B cell (primary cell): Measurements from ENCODE around the gene FRG2B. TPM values are rescaled to one million over a fixed set of nuclear protein-coding genes. Genes with fewer than 3 reads are reported as not detected.
"Not testable (repeated sequence)": the region's sequence is repeated elsewhere in the genome, so short reads cannot be mapped to it uniquely, and the experiment has no call there.

Experiments
- ATAC-seq: fragments of 200-7000 bp; cut with Tn5 transposase; one replicate; pipeline ENCODE4 v1.10.0; 2021; ENCODE audit warnings: low read depth, mild to moderate bottlenecking, moderate number of reproducible peaks, moderate library complexity
- CTCF ChIA-PET: fragments of 350-600 bp; sonication (Branson Sonifier 250); formaldehyde crosslinking; loops from one replicate; lab custom pipeline; 2021; ENCODE audit warnings: antibody characterized with exemption, inconsistent platforms; lab: Charles Lee
- POLR2A ChIA-PET: fragments of 350-600 bp; sonication (Branson Sonifier 250); formaldehyde crosslinking; loops from one replicate; lab custom pipeline; 2021; ENCODE audit warnings: antibody characterized with exemption; lab: Charles Lee
- DNase-seq: peaks from one replicate; pipeline ENCODE4 v3.0.0; 2013
- H2AFZ ChIP-seq: 2 replicates; pipeline ENCODE4 v1.6.1; 2012; ENCODE audit warnings: mild to moderate bottlenecking, low read depth, low read length; ENCODE audit not compliant: insufficient read depth, poor library complexity, severe bottlenecking
- H3K27ac ChIP-seq, 2 donors: 1 replicate in 1 of 2; 2 replicates in 1 of 2; pipeline ENCODE4 v1.5.1; 2012 to 2013; ENCODE audit warnings: low read length in 2 of 2, mild to moderate bottlenecking in 2 of 2, moderate library complexity in 1 of 2
- H3K27me3 ChIP-seq, 4 experiments: fragments of 200-600 bp in 1 of 4; sonication (generic) in 1 of 4; replicated peaks in 1 of 4; 1 replicate in 2 of 4; 2 replicates in 2 of 4; pipeline versions ENCODE4 v1.6.1 to v1.7.0; 2013 to 2016; ENCODE audit warnings: low read length in 3 of 4, mild to moderate bottlenecking in 2 of 4, mixed read lengths in 1 of 4, moderate library complexity in 1 of 4; ENCODE audit not compliant: insufficient read depth in 4 of 4, control insufficient read depth in 3 of 4; ENCODE audit errors: control extremely low read depth in 1 of 4
- H3K36me3 ChIP-seq, 2 experiments: replicated peaks in 1 of 2; 1 replicate in 1 of 2; 2 replicates in 1 of 2; pipeline versions ENCODE4 v1.6.1 to v1.7.1; 2013; ENCODE audit warnings: low read length in 1 of 2; ENCODE audit not compliant: insufficient read depth in 2 of 2, control insufficient read depth in 1 of 2; ENCODE audit errors: control extremely low read depth in 1 of 2, extremely low read depth in 1 of 2
- H3K4me1 ChIP-seq, 2 donors: fragments of 200-600 bp in 1 of 2; sonication (generic) in 1 of 2; 1 replicate in 1 of 2; 2 replicates in 1 of 2; pipeline versions ENCODE4 v1.5.1 to v1.6.1; 2013 to 2017; ENCODE audit warnings: low read length in 2 of 2; ENCODE audit not compliant: control insufficient read depth in 2 of 2, insufficient read depth in 2 of 2
- H3K4me2 ChIP-seq: replicated peaks from 2 replicates; pipeline ENCODE3; 2012; ENCODE audit warnings: mild to moderate bottlenecking, low read depth, low read length; ENCODE audit not compliant: poor library complexity, severe bottlenecking
- H3K4me3 ChIP-seq, 5 experiments: fragments of 200-600 bp in 1 of 5; sonication (generic) in 1 of 5; 1 replicate in 3 of 5; 2 replicates in 2 of 5; pipeline versions ENCODE4 v1.5.1 to v1.7.0; 2011 to 2016; ENCODE audit warnings: low read length in 4 of 5, mild to moderate bottlenecking in 4 of 5, low read depth in 2 of 5, control low read depth in 1 of 5, moderate library complexity in 1 of 5; ENCODE audit not compliant: insufficient read depth in 1 of 5; ENCODE audit errors: control extremely low read depth in 1 of 5, extremely low read depth in 1 of 5
- H3K79me2 ChIP-seq: fragments of 200-600 bp; sonication (generic); one replicate; pipeline ENCODE4 v1.6.0; 2016; ENCODE audit warnings: low read length; ENCODE audit not compliant: control insufficient read depth, insufficient read depth
- H3K9ac ChIP-seq: fragments of 200-600 bp; sonication (generic); 2 replicates; pipeline ENCODE4 v1.6.1; 2017; ENCODE audit warnings: mild to moderate bottlenecking, low read length, moderate library complexity
- H3K9me3 ChIP-seq, 3 donors: one replicate each; pipeline versions ENCODE4 v1.6.1 to v1.7.1; 2013; ENCODE audit warnings: low read length in 2 of 3; ENCODE audit not compliant: control insufficient read depth in 2 of 3, insufficient read depth in 1 of 3; ENCODE audit errors: control extremely low read depth in 1 of 3
- H4K20me1 ChIP-seq: 2 replicates; pipeline ENCODE4 v1.6.0; 2012; ENCODE audit warnings: mild to moderate bottlenecking, low read length; ENCODE audit not compliant: insufficient read depth, control insufficient read depth, poor library complexity, severe bottlenecking
- H3K27ac Mint-ChIP-seq: one replicate; pipeline ENCODE4 v1.8.0; 2021; ENCODE audit warnings: mixed read lengths
- H3K27me3 Mint-ChIP-seq: one replicate; pipeline ENCODE4 v1.8.0; 2021; ENCODE audit warnings: mixed read lengths
- H3K4me1 Mint-ChIP-seq: one replicate; pipeline ENCODE4 v1.8.0; 2021; ENCODE audit warnings: mixed read lengths
- H3K4me3 Mint-ChIP-seq: one replicate; pipeline ENCODE4 v1.8.0; 2021; ENCODE audit warnings: mixed read lengths
- H3K9me3 Mint-ChIP-seq: one replicate; pipeline ENCODE4 v1.8.0; 2022; ENCODE audit warnings: mixed read lengths; ENCODE audit not compliant: insufficient read depth
- WGBS: methylation state at CpG from one replicate; pipeline ENCODE4 v1.1.5; 2013; ENCODE audit warnings: missing lambda C conversion rate; ENCODE audit not compliant: insufficient coverage; 5-methylcytosine and 5-hydroxymethylcytosine counted together
- intact Hi-C: fragments of 100-400 bp; cut with micrococcal nuclease; formaldehyde crosslinking; loops from one replicate; pipeline ENCODE4 v1.10.0; 2022
- polyA plus RNA-seq: library from polyadenylated mRNA; depleted of rRNA; stranded (reverse); fragments of >200 nt; gene quantifications from 2 replicates; pipeline ENCODE4 v1.2.3, GENCODE V29; 2012
- total RNA-seq, 2 donors: library from RNA; stranded (reverse); fragments of 120-200 nt in 1 of 2; gene quantifications; 1 replicate in 1 of 2; 2 replicates in 1 of 2; pipeline versions ENCODE4 v1.2.3 to v1.2.4, GENCODE V29; 2013 to 2022

FRG2B gene
- total and polyA plus RNA-seq, 2 donors (not counting 1 experiment from before 2014, with no cell fraction given), result not detected

- CTCF ChIA-PET, intact Hi-C loops, H3K27ac Mint-ChIP-seq: not testable (repeated sequence)
These were observed 33.9 kb upstream of the FRG2B start for GRCh38 chr10:133660516-133660915.

GRCh38 chr10:133657276-133657675, 30.7 kb upstream of the FRG2B start:
- H3K4me3 ChIP-seq, H3K4me3 Mint-ChIP-seq, DNase-seq, H3K36me3 ChIP-seq, ATAC-seq, H3K27me3 ChIP-seq, H3K27ac ChIP-seq, H3K4me1 ChIP-seq, H3K27ac Mint-ChIP-seq, H3K27me3 Mint-ChIP-seq, POLR2A ChIA-PET, H2AFZ ChIP-seq, H3K79me2 ChIP-seq, H3K9me3 ChIP-seq, CTCF ChIA-PET, H3K9me3 Mint-ChIP-seq, intact Hi-C loops, H3K4me2 ChIP-seq, H4K20me1 ChIP-seq, H3K4me1 Mint-ChIP-seq, H3K9ac ChIP-seq: not testable (repeated sequence)
- WGBS, result no CpG with 5 or more reads among the region's 4 CpGs

More at GRCh38 chr10:133660516-133660915, 33.9 kb upstream of the FRG2B start:
- H3K27me3 ChIP-seq, H3K36me3 ChIP-seq, H3K27ac ChIP-seq, H3K4me3 Mint-ChIP-seq, POLR2A ChIA-PET, H3K4me2 ChIP-seq, H3K27me3 Mint-ChIP-seq, H3K4me1 Mint-ChIP-seq, H4K20me1 ChIP-seq, H3K4me1 ChIP-seq, H3K4me3 ChIP-seq, H3K9ac ChIP-seq, DNase-seq, H3K79me2 ChIP-seq, H2AFZ ChIP-seq, H3K9me3 ChIP-seq, ATAC-seq, H3K9me3 Mint-ChIP-seq: not testable (repeated sequence)
- WGBS, result 62% methylated on average over 3 of the region's 6 CpGs

GRCh38 chr10:133648872-133649455, 22.4 kb upstream of the FRG2B start:
- H3K4me1 ChIP-seq, intact Hi-C loops, H3K27me3 ChIP-seq, H3K4me3 Mint-ChIP-seq, H3K9me3 Mint-ChIP-seq, H2AFZ ChIP-seq, H3K4me2 ChIP-seq, H3K79me2 ChIP-seq, H3K27me3 Mint-ChIP-seq, H4K20me1 ChIP-seq, H3K27ac Mint-ChIP-seq, H3K27ac ChIP-seq, H3K4me3 ChIP-seq, H3K9ac ChIP-seq, H3K4me1 Mint-ChIP-seq, CTCF ChIA-PET, ATAC-seq, H3K9me3 ChIP-seq, DNase-seq, H3K36me3 ChIP-seq, POLR2A ChIA-PET: not testable (repeated sequence)
- WGBS, result no CpG with 5 or more reads among the region's 22 CpGs
